ENCODE data around the gene ZNF385A. TPM values are rescaled to one million over a fixed set of nuclear protein-coding genes. Genes with fewer than 3 reads are reported as not detected.

The ZNF385A gene
- total RNA-seq, 1 donor from 2014 or later = 24.4 TPM

GRCh38 chr12:54390176-54390667, 5.7 kb upstream of the ZNF385A start:
- Mint-ChIP-seq H3K4me1 (ENCODE audit: low read depth, unreplicated experiment) (peaks cover 30% of the 10 kb centered on the region), H3K27me3 (ENCODE audit: low read depth, unreplicated experiment) (no peaks in the 10 kb centered on the region), H3K36me3 (ENCODE audit: low read depth, unreplicated experiment) (peaks cover 20% of the 10 kb centered on the region), H3K9me3 (ENCODE audit: unreplicated experiment) (no peaks in the 10 kb centered on the region), H3K4me3 (ENCODE audit: unreplicated experiment) (peak overlapping the region; percentile 82), H3K27ac (ENCODE audit: unreplicated experiment) (no peak overlapping the region)
- H3K79me2 ChIP-seq (ENCODE audit: insufficient read depth, low read length) = no peaks in the 10 kb centered on the region
- no peaks in the 10 kb centered on the region for H3K27me3 ChIP-seq (ENCODE audit: insufficient read depth, low read length)
- H3K9ac ChIP-seq (ENCODE audit: low read length) = no peak overlapping the region
- H3K4me3 ChIP-seq (ENCODE audit: insufficient read depth, low read depth, low read length) = no peak overlapping the region
- DNase-seq (ENCODE audit: low read depth) (no peak), FAIRE-seq (no peak)
- H3K36me3 ChIP-seq (ENCODE audit: insufficient read depth, low read length) = peaks cover 9% of the 10 kb centered on the region
- H4K20me1 ChIP-seq (ENCODE audit: insufficient read depth, low read length) = peaks cover 19% of the 10 kb centered on the region
- no peak overlapping the region for H2AFZ ChIP-seq (ENCODE audit: low read depth, low read length)
- H3K4me2 ChIP-seq (ENCODE audit: low read length) = no peak overlapping the region
- no peak for TF ChIP-seq EZH2 (IDR thresholded peaks at IDR 0.05; ENCODE audit: insufficient read depth, low read length)
- TF ChIP-seq, protein P1, sequence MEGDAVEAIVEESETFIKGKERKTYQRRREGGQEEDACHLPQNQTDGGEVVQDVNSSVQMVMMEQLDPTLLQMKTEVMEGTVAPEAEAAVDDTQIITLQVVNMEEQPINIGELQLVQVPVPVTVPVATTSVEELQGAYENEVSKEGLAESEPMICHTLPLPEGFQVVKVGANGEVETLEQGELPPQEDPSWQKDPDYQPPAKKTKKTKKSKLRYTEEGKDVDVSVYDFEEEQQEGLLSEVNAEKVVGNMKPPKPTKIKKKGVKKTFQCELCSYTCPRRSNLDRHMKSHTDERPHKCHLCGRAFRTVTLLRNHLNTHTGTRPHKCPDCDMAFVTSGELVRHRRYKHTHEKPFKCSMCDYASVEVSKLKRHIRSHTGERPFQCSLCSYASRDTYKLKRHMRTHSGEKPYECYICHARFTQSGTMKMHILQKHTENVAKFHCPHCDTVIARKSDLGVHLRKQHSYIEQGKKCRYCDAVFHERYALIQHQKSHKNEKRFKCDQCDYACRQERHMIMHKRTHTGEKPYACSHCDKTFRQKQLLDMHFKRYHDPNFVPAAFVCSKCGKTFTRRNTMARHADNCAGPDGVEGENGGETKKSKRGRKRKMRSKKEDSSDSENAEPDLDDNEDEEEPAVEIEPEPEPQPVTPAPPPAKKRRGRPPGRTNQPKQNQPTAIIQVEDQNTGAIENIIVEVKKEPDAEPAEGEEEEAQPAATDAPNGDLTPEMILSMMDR (IDR thresholded peaks at IDR 0.05; ENCODE audit: insufficient read depth, low read depth, low read length) = no peak
- H3K9me3 ChIP-seq (ENCODE audit: insufficient read depth, low read depth, low read length) = no peaks in the 10 kb centered on the region
- no peaks in the 10 kb centered on the region for H3K4me1 ChIP-seq (ENCODE audit: insufficient read depth, low read length)
- no peak overlapping the region for H3K27ac ChIP-seq (ENCODE audit: low read depth, low read length)

DNA sequence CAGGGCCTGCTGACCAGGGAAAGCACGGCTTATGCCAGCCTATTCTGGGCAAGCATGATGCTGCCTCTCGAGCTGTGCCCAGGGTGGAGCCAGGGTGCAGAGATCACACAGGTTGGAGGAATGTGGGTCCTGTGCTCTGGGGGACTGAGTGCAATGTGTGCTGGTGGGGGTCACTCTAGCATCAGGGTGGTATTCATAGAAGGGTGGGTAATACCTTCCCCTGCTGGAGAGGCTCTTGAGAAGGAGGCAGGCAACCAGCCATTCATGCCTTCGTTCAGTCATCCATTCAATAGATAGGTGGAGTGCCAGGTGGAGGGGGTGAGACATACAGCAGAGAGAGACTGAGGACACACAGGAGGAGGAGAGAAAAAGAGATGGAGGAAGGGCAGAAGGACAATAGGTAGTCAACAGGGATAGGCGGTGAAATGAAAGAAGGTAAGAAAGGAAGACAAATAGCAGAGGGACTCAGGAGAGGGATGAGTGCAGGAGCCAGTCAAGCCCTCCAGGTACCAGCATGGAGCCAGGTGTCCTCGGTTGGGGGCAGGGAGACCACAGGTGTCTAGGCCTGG, 5.2 kb upstream of the ZNF385A start:
- DNase-seq (ENCODE audit: low read depth) = no peak
- H3K9me3 ChIP-seq (ENCODE audit: insufficient read depth, low read depth, low read length) = no peaks in the 10 kb centered on the region
- no peak overlapping the region for H3K27ac ChIP-seq (ENCODE audit: low read depth, low read length)
- H3K36me3 Mint-ChIP-seq (ENCODE audit: low read depth, unreplicated experiment) = peaks cover 17% of the 10 kb centered on the region
- H3K36me3 ChIP-seq (ENCODE audit: insufficient read depth, low read length) = peaks cover 4% of the 10 kb centered on the region
- no peak for FAIRE-seq
- H3K4me3 ChIP-seq (ENCODE audit: insufficient read depth, low read depth, low read length) = no peak overlapping the region
- H3K4me1 Mint-ChIP-seq (ENCODE audit: low read depth, unreplicated experiment) = peaks cover 30% of the 10 kb centered on the region
- no peak for TF ChIP-seq EZH2 (IDR thresholded peaks at IDR 0.05; ENCODE audit: insufficient read depth, low read length)
- TF ChIP-seq, protein P1 (IDR thresholded peaks at IDR 0.05; ENCODE audit: insufficient read depth, low read depth, low read length) = no peak
- H3K27ac Mint-ChIP-seq (ENCODE audit: unreplicated experiment) = peak overlapping the region; percentile 67
- H3K4me2 ChIP-seq (ENCODE audit: low read length) = no peak overlapping the region
- H3K4me1 ChIP-seq (ENCODE audit: insufficient read depth, low read length) = no peaks in the 10 kb centered on the region
- no peaks in the 10 kb centered on the region for H3K9me3 Mint-ChIP-seq (ENCODE audit: unreplicated experiment)
- no peaks in the 10 kb centered on the region for H3K27me3 Mint-ChIP-seq (ENCODE audit: low read depth, unreplicated experiment)
- no peaks in the 10 kb centered on the region for H3K27me3 ChIP-seq (ENCODE audit: insufficient read depth, low read length)
- peak overlapping the region; percentile 82 for H3K4me3 Mint-ChIP-seq (ENCODE audit: unreplicated experiment)
- H2AFZ ChIP-seq (ENCODE audit: low read depth, low read length) = no peak overlapping the region
- peaks cover 13% of the 10 kb centered on the region for H4K20me1 ChIP-seq (ENCODE audit: insufficient read depth, low read length)
- no peaks in the 10 kb centered on the region for H3K79me2 ChIP-seq (ENCODE audit: insufficient read depth, low read length)
- H3K9ac ChIP-seq (ENCODE audit: low read length) = no peak overlapping the region

- H3K27ac ChIP-seq (ENCODE audit: low read depth, low read length) = no peak overlapping the region
- H3K4me2 ChIP-seq (ENCODE audit: low read length) = no peak overlapping the region
- no peaks in the 10 kb centered on the region for H3K9me3 ChIP-seq (ENCODE audit: insufficient read depth, low read depth, low read length)
- H3K4me3 Mint-ChIP-seq (ENCODE audit: unreplicated experiment) = peak overlapping the region; percentile 82
- no peaks in the 10 kb centered on the region for H3K36me3 ChIP-seq (ENCODE audit: insufficient read depth, low read length)
- H3K27me3 Mint-ChIP-seq (ENCODE audit: low read depth, unreplicated experiment) = no peaks in the 10 kb centered on the region
- no peak for TF ChIP-seq EZH2 (IDR thresholded peaks at IDR 0.05; ENCODE audit: insufficient read depth, low read length)
- TF ChIP-seq, protein P1 (IDR thresholded peaks at IDR 0.05; ENCODE audit: insufficient read depth, low read depth, low read length) = no peak
- H3K4me1 Mint-ChIP-seq (ENCODE audit: low read depth, unreplicated experiment) = peaks cover 31% of the 10 kb centered on the region
- H3K9me3 Mint-ChIP-seq (ENCODE audit: unreplicated experiment) = no peaks in the 10 kb centered on the region
- H3K79me2 ChIP-seq (ENCODE audit: insufficient read depth, low read length) = no peaks in the 10 kb centered on the region
- DNase-seq (ENCODE audit: low read depth) (no peak), FAIRE-seq (no peak)
- no peak overlapping the region for H3K4me3 ChIP-seq (ENCODE audit: insufficient read depth, low read depth, low read length)
- H3K27ac Mint-ChIP-seq (ENCODE audit: unreplicated experiment) = no peak overlapping the region
- peaks cover 8% of the 10 kb centered on the region for H4K20me1 ChIP-seq (ENCODE audit: insufficient read depth, low read length)
- no peaks in the 10 kb centered on the region for H3K4me1 ChIP-seq (ENCODE audit: insufficient read depth, low read length)
- H2AFZ ChIP-seq (ENCODE audit: low read depth, low read length) = no peak overlapping the region
- peaks cover 12% of the 10 kb centered on the region for H3K36me3 Mint-ChIP-seq (ENCODE audit: low read depth, unreplicated experiment)
- H3K27me3 ChIP-seq (ENCODE audit: insufficient read depth, low read length) = no peaks in the 10 kb centered on the region
- no peak overlapping the region for H3K9ac ChIP-seq (ENCODE audit: low read length)
These were observed 4.6 kb upstream of the ZNF385A start for GRCh38 chr12:54389134-54389508.
